GM10266 (cell line): ENCODE measurements around the gene MYBPHL.

Experiments used
- DNase-seq: peaks from one replicate; pipeline ENCODE4 v3.0.0; 2012; ENCODE audit errors: extremely low spot score
- CTCF ChIP-seq: IDR thresholded peaks from 2 replicates; pipeline ENCODE4 v1.5.1; 2012; ENCODE audit warnings: mild to moderate bottlenecking, low read depth; ENCODE audit not compliant: control insufficient read depth, insufficient read depth; ENCODE audit errors: missing control alignments

MYBPHL gene

GRCh38 chr1:109283748-109284600 is 22.8 kb downstream of the MYBPHL start:
- no peak for TF ChIP-seq CTCF

GRCh38 chr1:109282952-109283747 is 23.7 kb downstream of the MYBPHL start, which contains the start of gene PSRC1:
Gene PSRC1, minus strand, starts transcription at chr1:109283145.
- peak; percentile 95 for DNase-seq
- peak; percentile 56 for TF ChIP-seq CTCF

More at GRCh38 chr1:109283748-109284600, 22.8 kb downstream of the MYBPHL start:
- DNase-seq: peak; percentile 38

- no peak for DNase-seq
- no peak for TF ChIP-seq CTCF
Observed at GRCh38 chr1:109282497-109282951, 24.3 kb downstream of the MYBPHL start.

GRCh38 chr1:109281680-109282496 is 24.9 kb downstream of the MYBPHL start:
- no peak for DNase-seq
- no peak for TF ChIP-seq CTCF

- DNase-seq: no peak
- no peak for TF ChIP-seq CTCF
Observed at GRCh38 chr1:109280862-109281261, 25.9 kb downstream of the MYBPHL start.

GRCh38 chr1:109279615-109280278 is 27.1 kb downstream of the MYBPHL start:
- no peak for TF ChIP-seq CTCF
- DNase-seq: no peak
